ENCODE results near the gene EIF3I.

EIF3I gene

DNA sequence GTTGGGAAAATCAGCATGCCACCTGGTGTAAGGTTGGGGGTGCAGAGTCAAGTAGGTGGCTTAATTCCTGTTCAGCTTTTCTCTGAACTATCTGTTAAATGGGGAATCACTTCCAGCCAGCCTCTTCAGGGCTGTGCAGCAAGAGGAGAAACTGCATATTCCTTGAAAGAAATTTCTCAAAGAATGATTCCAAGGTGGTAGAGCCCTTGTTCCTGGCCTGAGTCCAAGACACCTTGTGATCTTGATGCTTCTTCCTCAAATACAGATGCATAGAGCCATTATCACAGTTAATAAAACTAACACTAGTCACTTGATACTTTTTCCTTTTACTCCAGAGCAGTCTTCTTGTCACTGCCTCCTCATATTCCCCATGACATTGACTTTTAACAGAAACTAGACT is 37.6 kb upstream of the EIF3I start:
- H3K27me3 ChIP-seq (replicated peaks; ENCODE audit: control insufficient read depth, insufficient read depth, low read length, poor library complexity, severe bottlenecking): no peaks in the 10 kb centered on the region

GRCh38 chr1:32186077-32186476 is 36.1 kb upstream of the EIF3I start:
- H3K36me3 ChIP-seq (ENCODE audit: control insufficient read depth, insufficient read depth, low read length): peaks cover 63% of the 10 kb centered on the region
- no peak overlapping the region for H3K27ac ChIP-seq (ENCODE audit: insufficient read depth, low read length, poor library complexity, severe bottlenecking)

More for the DNA sequence above, 37.6 kb upstream of the EIF3I start:
- Histone ChIP-seq H3K9me3 (ENCODE audit: control insufficient read depth, low read length) (no peaks in the 10 kb centered on the region), H3K4me1 (ENCODE audit: control insufficient read depth, insufficient read depth, low read length, poor library complexity, severe bottlenecking) (peaks cover 16% of the 10 kb centered on the region), H3K36me3 (ENCODE audit: control insufficient read depth, insufficient read depth, low read length) (peaks cover 50% of the 10 kb centered on the region), H3K27ac (ENCODE audit: insufficient read depth, low read length, poor library complexity, severe bottlenecking) (no peak overlapping the region), H3K4me3 (ENCODE audit: insufficient read depth, low read depth, low read length, poor library complexity, severe bottlenecking) (no peak overlapping the region)
- no peak for DNase-seq

GRCh38 chr1:32186491-32186890 is 35.7 kb upstream of the EIF3I start:
- Histone ChIP-seq H3K27ac (ENCODE audit: insufficient read depth, low read length, poor library complexity, severe bottlenecking) (no peak overlapping the region), H3K4me3 (ENCODE audit: insufficient read depth, low read depth, low read length, poor library complexity, severe bottlenecking) (no peak overlapping the region), H3K36me3 (ENCODE audit: control insufficient read depth, insufficient read depth, low read length) (peaks cover 63% of the 10 kb centered on the region), H3K27me3 (replicated peaks; ENCODE audit: control insufficient read depth, insufficient read depth, low read length, poor library complexity, severe bottlenecking) (no peaks in the 10 kb centered on the region), H3K4me1 (ENCODE audit: control insufficient read depth, insufficient read depth, low read length, poor library complexity, severe bottlenecking) (peaks cover under 1% of the 10 kb centered on the region), H3K9me3 (ENCODE audit: control insufficient read depth, low read length) (no peaks in the 10 kb centered on the region)
- DNase-seq: no peak

More at GRCh38 chr1:32186077-32186476, 36.1 kb upstream of the EIF3I start:
- Histone ChIP-seq H3K9me3 (ENCODE audit: control insufficient read depth, low read length) (no peaks in the 10 kb centered on the region), H3K4me1 (ENCODE audit: control insufficient read depth, insufficient read depth, low read length, poor library complexity, severe bottlenecking) (peaks cover 5% of the 10 kb centered on the region), H3K4me3 (ENCODE audit: insufficient read depth, low read depth, low read length, poor library complexity, severe bottlenecking) (no peak overlapping the region), H3K27me3 (replicated peaks; ENCODE audit: control insufficient read depth, insufficient read depth, low read length, poor library complexity, severe bottlenecking) (no peaks in the 10 kb centered on the region)
- no peak for DNase-seq

- Histone ChIP-seq H3K27ac (ENCODE audit: insufficient read depth, low read length, poor library complexity, severe bottlenecking) (no peak overlapping the region), H3K9me3 (ENCODE audit: control insufficient read depth, low read length) (no peaks in the 10 kb centered on the region), H3K4me3 (ENCODE audit: insufficient read depth, low read depth, low read length, poor library complexity, severe bottlenecking) (no peak overlapping the region), H3K4me1 (ENCODE audit: control insufficient read depth, insufficient read depth, low read length, poor library complexity, severe bottlenecking) (no peaks in the 10 kb centered on the region), H3K27me3 (replicated peaks; ENCODE audit: control insufficient read depth, insufficient read depth, low read length, poor library complexity, severe bottlenecking) (no peaks in the 10 kb centered on the region), H3K36me3 (ENCODE audit: control insufficient read depth, insufficient read depth, low read length) (peaks cover 72% of the 10 kb centered on the region)
- no peak for DNase-seq
Observed at GRCh38 chr1:32187850-32188249, 34.4 kb upstream of the EIF3I start.

GRCh38 chr1:32192220-32192948 is 29.8 kb upstream of the EIF3I start:
- peaks cover 89% of the 10 kb centered on the region for H3K36me3 ChIP-seq (ENCODE audit: control insufficient read depth, insufficient read depth, low read length)
- no peaks in the 10 kb centered on the region for H3K27me3 ChIP-seq (replicated peaks; ENCODE audit: control insufficient read depth, insufficient read depth, low read length, poor library complexity, severe bottlenecking)
- H3K4me1 ChIP-seq (ENCODE audit: control insufficient read depth, insufficient read depth, low read length, poor library complexity, severe bottlenecking): peaks cover 23% of the 10 kb centered on the region
- no peak for DNase-seq
- no peak overlapping the region for H3K27ac ChIP-seq (ENCODE audit: insufficient read depth, low read length, poor library complexity, severe bottlenecking)
- H3K9me3 ChIP-seq (ENCODE audit: control insufficient read depth, low read length): no peaks in the 10 kb centered on the region
- no peak overlapping the region for H3K4me3 ChIP-seq (ENCODE audit: insufficient read depth, low read depth, low read length, poor library complexity, severe bottlenecking)

DNA sequence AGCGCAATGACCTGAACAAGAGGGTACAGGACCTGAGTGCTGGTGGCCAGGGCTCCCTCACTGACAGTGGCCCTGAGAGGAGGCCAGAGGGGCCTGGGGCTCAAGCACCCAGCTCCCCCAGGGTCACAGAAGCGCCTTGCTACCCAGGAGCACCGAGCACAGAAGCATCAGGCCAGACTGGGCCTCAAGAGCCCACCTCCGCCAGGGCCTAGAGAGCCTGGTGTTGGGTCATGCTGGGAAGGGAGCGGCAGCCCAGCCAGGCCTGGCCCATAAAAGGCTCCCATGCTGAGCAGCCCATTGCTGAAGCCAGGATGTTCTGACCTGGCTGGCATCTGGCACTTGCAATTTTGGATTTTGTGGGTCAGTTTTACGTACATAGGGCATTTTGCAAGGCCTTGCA is 27.2 kb upstream of the EIF3I start:
- H3K4me1 ChIP-seq (ENCODE audit: control insufficient read depth, insufficient read depth, low read length, poor library complexity, severe bottlenecking): peaks cover 30% of the 10 kb centered on the region

GRCh38 chr1:32195531-32195930 is 26.7 kb upstream of the EIF3I start:
- DNase-seq: no peak
- Histone ChIP-seq H3K4me1 (ENCODE audit: control insufficient read depth, insufficient read depth, low read length, poor library complexity, severe bottlenecking) (peaks cover 32% of the 10 kb centered on the region), H3K27me3 (replicated peaks; ENCODE audit: control insufficient read depth, insufficient read depth, low read length, poor library complexity, severe bottlenecking) (no peaks in the 10 kb centered on the region), H3K4me3 (ENCODE audit: insufficient read depth, low read depth, low read length, poor library complexity, severe bottlenecking) (no peak overlapping the region), H3K9me3 (ENCODE audit: control insufficient read depth, low read length) (no peaks in the 10 kb centered on the region), H3K36me3 (ENCODE audit: control insufficient read depth, insufficient read depth, low read length) (peaks cover 58% of the 10 kb centered on the region), H3K27ac (ENCODE audit: insufficient read depth, low read length, poor library complexity, severe bottlenecking) (no peak overlapping the region)

More for the DNA sequence above, 27.2 kb upstream of the EIF3I start:
- H3K27ac ChIP-seq (ENCODE audit: insufficient read depth, low read length, poor library complexity, severe bottlenecking): no peak overlapping the region
- H3K9me3 ChIP-seq (ENCODE audit: control insufficient read depth, low read length): no peaks in the 10 kb centered on the region
- DNase-seq: no peak
- peaks cover 63% of the 10 kb centered on the region for H3K36me3 ChIP-seq (ENCODE audit: control insufficient read depth, insufficient read depth, low read length)
- H3K4me3 ChIP-seq (ENCODE audit: insufficient read depth, low read depth, low read length, poor library complexity, severe bottlenecking): no peak overlapping the region
- H3K27me3 ChIP-seq (replicated peaks; ENCODE audit: control insufficient read depth, insufficient read depth, low read length, poor library complexity, severe bottlenecking): no peaks in the 10 kb centered on the region

GRCh38 chr1:32195972-32196823 is 26.0 kb upstream of the EIF3I start:
- DNase-seq: peak in 1 of 3 donors; percentile 12
- H3K4me3 ChIP-seq (ENCODE audit: insufficient read depth, low read depth, low read length, poor library complexity, severe bottlenecking): peak overlapping the region; percentile 11
- H3K27me3 ChIP-seq (replicated peaks; ENCODE audit: control insufficient read depth, insufficient read depth, low read length, poor library complexity, severe bottlenecking): no peaks in the 10 kb centered on the region
- H3K36me3 ChIP-seq (ENCODE audit: control insufficient read depth, insufficient read depth, low read length): peaks cover 51% of the 10 kb centered on the region
- H3K4me1 ChIP-seq (ENCODE audit: control insufficient read depth, insufficient read depth, low read length, poor library complexity, severe bottlenecking): peaks cover 32% of the 10 kb centered on the region
- no peak overlapping the region for H3K27ac ChIP-seq (ENCODE audit: insufficient read depth, low read length, poor library complexity, severe bottlenecking)
- H3K9me3 ChIP-seq (ENCODE audit: control insufficient read depth, low read length): no peaks in the 10 kb centered on the region

DNA sequence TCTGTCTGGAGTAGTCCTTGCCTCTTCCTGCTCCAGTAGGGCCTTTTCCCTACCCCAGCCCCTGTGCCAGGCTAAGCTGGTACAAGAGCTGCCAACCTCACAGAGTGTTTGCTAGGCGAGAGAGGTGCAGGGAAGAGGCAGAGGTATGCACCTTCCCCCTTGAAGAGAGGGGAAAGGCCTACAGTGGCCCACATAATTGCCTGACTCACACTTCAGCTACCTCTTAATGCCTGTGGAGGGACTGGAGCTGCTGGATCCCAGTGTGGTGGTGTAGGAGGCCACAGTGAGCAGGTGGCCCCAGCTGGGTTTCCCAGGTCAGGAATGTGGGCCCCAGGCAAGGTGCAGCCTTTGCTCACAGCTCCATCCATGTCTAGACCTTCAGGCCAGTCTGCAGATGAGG is 25.1 kb upstream of the EIF3I start:
- Histone ChIP-seq H3K27ac (ENCODE audit: insufficient read depth, low read length, poor library complexity, severe bottlenecking) (no peak overlapping the region), H3K9me3 (ENCODE audit: control insufficient read depth, low read length) (no peaks in the 10 kb centered on the region), H3K36me3 (ENCODE audit: control insufficient read depth, insufficient read depth, low read length) (peaks cover 42% of the 10 kb centered on the region), H3K4me1 (ENCODE audit: control insufficient read depth, insufficient read depth, low read length, poor library complexity, severe bottlenecking) (peaks cover 40% of the 10 kb centered on the region), H3K27me3 (replicated peaks; ENCODE audit: control insufficient read depth, insufficient read depth, low read length, poor library complexity, severe bottlenecking) (no peaks in the 10 kb centered on the region), H3K4me3 (ENCODE audit: insufficient read depth, low read depth, low read length, poor library complexity, severe bottlenecking) (no peak overlapping the region)
- DNase-seq: no peak

GRCh38 chr1:32197837-32198236 is 24.4 kb upstream of the EIF3I start:
- Histone ChIP-seq H3K4me1 (ENCODE audit: control insufficient read depth, insufficient read depth, low read length, poor library complexity, severe bottlenecking) (peaks cover 42% of the 10 kb centered on the region), H3K9me3 (ENCODE audit: control insufficient read depth, low read length) (no peaks in the 10 kb centered on the region), H3K4me3 (ENCODE audit: insufficient read depth, low read depth, low read length, poor library complexity, severe bottlenecking) (no peak overlapping the region), H3K27me3 (replicated peaks; ENCODE audit: control insufficient read depth, insufficient read depth, low read length, poor library complexity, severe bottlenecking) (no peaks in the 10 kb centered on the region), H3K36me3 (ENCODE audit: control insufficient read depth, insufficient read depth, low read length) (peaks cover 35% of the 10 kb centered on the region), H3K27ac (ENCODE audit: insufficient read depth, low read length, poor library complexity, severe bottlenecking) (no peak overlapping the region)
- DNase-seq: no peak
